Stomach (tissue), 4 donors: ENCODE results near the gene ASCC3.

Experiments used
- POLR2A ChIP-seq, 4 donors: fragments of 450-650 bp; IDR thresholded peaks; one replicate each; pipeline ENCODE4 v1.6.1; 2016; ENCODE audit warnings: antibody characterized with exemption in 4 of 4, control low read depth in 2 of 4, mild to moderate bottlenecking in 1 of 4, moderate library complexity in 1 of 4
- TF ChIP-seq, protein P1 (sequence below), 7 experiments: fragments of 450-650 bp in 4 of 7; fragments of 200-600 bp in 3 of 7; sonication (generic) in 3 of 7; IDR thresholded peaks; one replicate each; pipeline ENCODE4 v1.5.1; 2016 to 2019; ENCODE audit warnings: antibody characterized with exemption in 7 of 7, control low read depth in 2 of 7, mild to moderate bottlenecking in 1 of 7

- TF ChIP-seq, protein P1, sequence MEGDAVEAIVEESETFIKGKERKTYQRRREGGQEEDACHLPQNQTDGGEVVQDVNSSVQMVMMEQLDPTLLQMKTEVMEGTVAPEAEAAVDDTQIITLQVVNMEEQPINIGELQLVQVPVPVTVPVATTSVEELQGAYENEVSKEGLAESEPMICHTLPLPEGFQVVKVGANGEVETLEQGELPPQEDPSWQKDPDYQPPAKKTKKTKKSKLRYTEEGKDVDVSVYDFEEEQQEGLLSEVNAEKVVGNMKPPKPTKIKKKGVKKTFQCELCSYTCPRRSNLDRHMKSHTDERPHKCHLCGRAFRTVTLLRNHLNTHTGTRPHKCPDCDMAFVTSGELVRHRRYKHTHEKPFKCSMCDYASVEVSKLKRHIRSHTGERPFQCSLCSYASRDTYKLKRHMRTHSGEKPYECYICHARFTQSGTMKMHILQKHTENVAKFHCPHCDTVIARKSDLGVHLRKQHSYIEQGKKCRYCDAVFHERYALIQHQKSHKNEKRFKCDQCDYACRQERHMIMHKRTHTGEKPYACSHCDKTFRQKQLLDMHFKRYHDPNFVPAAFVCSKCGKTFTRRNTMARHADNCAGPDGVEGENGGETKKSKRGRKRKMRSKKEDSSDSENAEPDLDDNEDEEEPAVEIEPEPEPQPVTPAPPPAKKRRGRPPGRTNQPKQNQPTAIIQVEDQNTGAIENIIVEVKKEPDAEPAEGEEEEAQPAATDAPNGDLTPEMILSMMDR (IDR thresholded peaks at IDR 0.05) = no peak
- no peak for TF ChIP-seq POLR2A (IDR thresholded peaks at IDR 0.05)
Observed at GRCh38 chr6:100904316-100904715, 23.2 kb upstream of the ASCC3 start.
